ENCODE measurements around the gene STS.
"Not testable (repeated sequence)": the region's sequence is repeated elsewhere in the genome, so short reads cannot be mapped to it uniquely, and the experiment has no call there.

Gene STS

DNA sequence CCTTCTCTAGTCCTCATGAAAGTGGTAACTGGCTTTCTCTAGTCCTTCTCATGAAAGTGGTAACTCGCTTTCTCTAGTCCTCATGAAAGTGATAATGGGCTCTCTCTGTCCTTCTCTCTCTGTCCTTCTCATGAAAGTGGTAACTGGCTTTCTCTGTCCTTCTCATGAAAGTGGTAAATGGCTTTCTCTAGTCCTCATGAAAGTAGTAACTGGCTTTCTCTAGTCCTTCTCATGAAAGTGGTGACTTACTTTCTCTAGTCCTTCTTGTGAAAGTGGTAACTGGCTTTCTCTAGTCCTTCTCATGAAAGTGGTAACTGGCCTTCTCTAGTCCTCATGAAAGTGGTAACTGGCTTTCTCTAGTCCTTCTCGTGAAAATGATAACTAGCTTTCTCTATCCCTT, 31.3 kb downstream of the STS start:
- DNase-seq (ENCODE audit: low read depth, low spot score) = not testable (repeated sequence)

DNA sequence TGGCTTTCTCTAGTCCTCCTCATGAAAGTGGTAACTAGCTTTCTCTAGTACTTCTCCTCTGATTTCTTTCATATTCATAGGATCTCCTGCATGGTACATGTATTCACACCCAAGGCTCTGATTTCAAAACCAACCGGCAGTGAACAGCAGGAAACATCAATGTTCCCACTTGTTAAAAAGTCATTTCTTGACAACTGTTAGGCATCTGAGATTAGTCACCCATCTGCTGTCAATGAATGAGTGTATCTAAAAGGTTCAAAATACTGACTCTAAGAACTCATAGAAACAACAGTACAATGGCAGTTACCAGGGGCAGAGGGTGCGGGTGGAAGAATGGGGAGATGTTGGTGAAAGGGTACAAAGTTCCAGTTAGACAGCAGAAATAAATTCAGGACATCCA, 31.9 kb downstream of the STS start:
- DNase-seq (ENCODE audit: low read depth, low spot score) = no peak

DNA sequence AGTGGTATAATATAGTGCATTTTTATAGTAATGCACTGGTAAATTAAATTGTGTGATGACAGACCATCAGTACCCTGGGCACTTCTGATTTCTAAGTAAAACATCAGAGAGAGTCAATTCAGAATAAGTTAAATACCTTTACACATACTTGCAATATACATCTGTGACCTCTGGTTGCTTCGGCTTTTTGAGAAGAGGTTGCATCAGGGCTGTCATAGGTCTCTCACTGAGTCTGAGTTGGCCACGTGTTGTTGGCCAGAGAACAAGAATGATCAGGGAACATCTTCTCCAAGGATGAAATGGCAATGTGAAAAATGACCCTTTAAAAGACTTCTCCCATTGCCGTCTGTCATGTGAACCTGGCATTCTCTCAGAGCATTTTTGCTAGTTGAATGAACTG, 37.3 kb downstream of the STS start:
- no peak for DNase-seq (ENCODE audit: low read depth, low spot score)

DNA sequence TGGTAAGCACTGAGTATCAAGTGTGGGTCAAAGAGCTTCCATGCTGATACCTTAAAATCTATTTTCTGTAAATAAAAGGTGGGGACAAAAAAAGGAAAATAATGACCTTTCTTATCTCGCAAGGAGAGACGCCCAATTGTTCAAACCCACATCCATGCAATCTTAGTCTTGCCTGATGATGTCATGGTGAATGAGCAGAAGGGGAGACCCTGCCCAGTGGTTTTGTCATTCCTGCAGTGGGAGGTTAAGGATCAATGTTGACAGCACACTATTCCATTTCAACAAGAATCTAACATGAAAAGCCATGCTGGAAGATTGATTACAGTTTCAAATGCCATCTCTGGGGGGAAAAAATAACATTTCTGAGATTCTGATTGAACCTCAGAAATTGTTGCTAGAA, 41.2 kb downstream of the STS start:
- no peak for DNase-seq (ENCODE audit: low read depth, low spot score)

DNA sequence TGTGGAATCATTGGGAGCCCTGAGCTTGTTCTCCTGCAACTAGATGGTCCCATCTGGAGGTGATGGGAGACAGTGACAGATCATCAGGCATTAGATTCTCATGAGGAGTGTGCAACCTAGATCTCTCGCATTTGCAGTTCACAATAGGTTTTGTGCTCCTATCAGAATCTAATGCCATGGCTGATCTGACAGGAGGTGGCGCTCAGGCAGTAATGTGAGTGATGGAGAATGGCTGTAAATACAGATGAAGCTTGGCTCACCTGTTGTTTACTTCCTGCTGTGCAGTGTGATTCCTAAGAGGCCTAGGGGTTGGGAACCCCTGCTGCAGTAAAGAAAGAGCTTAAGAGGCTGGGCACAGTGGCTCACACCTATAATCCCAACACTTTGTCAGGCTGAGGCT, 42.6 kb downstream of the STS start:
- DNase-seq (ENCODE audit: low read depth, low spot score) = no peak

DNA sequence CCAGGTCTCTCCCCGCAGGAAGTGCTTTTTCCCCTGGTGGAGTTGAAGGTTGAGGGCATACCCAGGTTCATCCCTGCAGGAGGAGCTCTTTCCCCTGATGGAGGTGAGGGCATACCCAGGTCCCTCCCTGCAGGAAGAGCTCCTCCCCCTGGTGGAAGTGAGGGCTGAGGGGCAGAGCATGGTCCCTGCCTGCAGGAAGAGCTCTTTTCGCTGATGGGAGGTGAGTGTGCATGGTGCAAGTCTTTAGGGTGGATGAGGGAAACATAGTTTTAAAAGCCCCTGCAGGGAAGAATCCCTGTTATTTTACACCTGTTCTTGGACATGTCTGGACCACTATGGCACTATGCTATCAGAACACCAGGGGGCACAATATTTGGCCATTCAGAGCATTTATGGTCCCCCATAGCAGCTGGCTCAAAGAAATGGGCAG, 44.2 kb downstream of the STS start:
- DNase-seq (ENCODE audit: low read depth, low spot score) = no peak

DNA sequence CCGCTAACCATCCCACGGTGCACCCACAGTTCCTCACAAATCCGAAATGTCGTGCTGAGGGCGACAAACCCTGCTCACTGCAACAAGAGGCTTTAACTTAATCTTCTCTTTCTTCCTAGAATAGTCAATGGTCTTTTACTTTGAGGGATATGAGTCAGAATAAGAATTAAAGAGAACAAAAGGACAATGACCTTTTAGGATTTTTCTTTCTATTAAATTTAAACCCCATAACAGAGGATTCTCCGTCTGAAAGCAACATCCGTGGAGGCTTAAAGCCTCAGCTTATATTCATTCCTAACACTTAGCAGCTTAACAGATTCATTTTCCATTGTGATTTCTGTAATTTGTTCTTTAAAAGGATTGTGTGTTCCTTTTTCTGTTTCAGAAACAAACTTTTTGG, 45.4 kb downstream of the STS start:
- no peak for DNase-seq (ENCODE audit: low read depth, low spot score)

DNA sequence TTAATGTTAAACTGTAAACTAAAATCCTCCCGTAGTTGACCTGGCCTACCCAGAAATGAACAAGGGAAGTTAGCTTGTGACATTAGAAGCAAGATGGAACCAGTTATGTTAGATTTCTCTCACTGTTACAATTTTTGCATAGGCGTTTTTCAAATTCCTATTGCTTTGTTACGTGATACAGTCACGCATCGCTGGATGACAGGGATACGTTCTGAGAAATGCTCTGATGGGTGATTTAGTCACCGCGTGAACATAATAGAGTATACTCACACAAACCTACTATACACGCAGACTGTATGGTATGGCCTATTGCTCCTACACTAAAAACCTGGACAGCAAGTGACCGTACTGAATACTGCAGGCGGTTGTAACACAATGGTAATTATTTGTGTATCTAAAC, 47.1 kb downstream of the STS start:
- DNase-seq (ENCODE audit: low read depth, low spot score) = no peak

Data from brain pericyte (primary cell).